Activated B cell treated with CpG ODN at 0.5 μM for 24 hours (primary cell): ENCODE results near the gene XPO5. TPM values are rescaled to one million over a fixed set of nuclear protein-coding genes. Genes with fewer than 3 reads are reported as not detected.
A peak's percentile ranks its signal among the peaks of the same experiment; 100 is the strongest.

Source experiments
- ATAC-seq: fragments of 200-7000 bp; cut with Tn5 transposase; one replicate; pipeline ENCODE4 v1.10.0; 2021; ENCODE audit warnings: low read depth, mild to moderate bottlenecking, moderate library complexity
- CTCF ChIA-PET: fragments of 350-600 bp; sonication (Branson Sonifier 250); formaldehyde crosslinking; loops from one replicate; lab custom pipeline; 2021; ENCODE audit warnings: antibody characterized with exemption; lab: Charles Lee
- POLR2A ChIA-PET: fragments of 350-600 bp; sonication (Branson Sonifier 250); formaldehyde crosslinking; loops from one replicate; lab custom pipeline; 2021; ENCODE audit warnings: antibody characterized with exemption; lab: Charles Lee
- DNase-seq: peaks from one replicate; pipeline ENCODE4 v3.0.0; 2022
- H3K27ac Mint-ChIP-seq: one replicate; pipeline ENCODE4 v1.8.0; 2020; ENCODE audit warnings: mixed read lengths
- H3K27me3 Mint-ChIP-seq: one replicate; pipeline ENCODE4 v1.8.0; 2021; ENCODE audit warnings: mixed read lengths
- H3K36me3 Mint-ChIP-seq: one replicate; pipeline ENCODE4 v1.8.0; 2021; ENCODE audit warnings: low read depth, mixed read lengths
- H3K4me1 Mint-ChIP-seq: one replicate; pipeline ENCODE4 v1.8.0; 2021; ENCODE audit warnings: mixed read lengths
- H3K4me3 Mint-ChIP-seq: one replicate; pipeline ENCODE4 v1.8.0; 2020; ENCODE audit warnings: mild to moderate bottlenecking, mixed read lengths
- H3K9me3 Mint-ChIP-seq: one replicate; pipeline ENCODE4 v1.8.0; 2020; ENCODE audit warnings: mixed read lengths
- intact Hi-C: fragments of 100-400 bp; cut with micrococcal nuclease; formaldehyde crosslinking; loops from one replicate; pipeline ENCODE4 v1.15.1; 2024
- total RNA-seq: library from RNA; stranded (reverse); gene quantifications from 2 replicates; pipeline ENCODE4 v1.2.3, GENCODE V29; 2022
- TF ChIP-seq, protein P1 (sequence below): fragments of 200-600 bp; IDR thresholded peaks from one replicate; pipeline ENCODE4 v1.8.0; 2022; ENCODE audit warnings: antibody characterized with exemption, mild to moderate bottlenecking

The XPO5 gene
- total RNA-seq, 1 donor from 2014 or later = 59.4 TPM

- Mint-ChIP-seq H3K27ac (peak overlapping the region; percentile 94), H3K4me3 (peak overlapping the region; percentile 96), H3K36me3 (peaks cover 14% of the 10 kb centered on the region), H3K27me3 (no peaks in the 10 kb centered on the region), H3K4me1 (peaks cover 42% of the 10 kb centered on the region), H3K9me3 (no peaks in the 10 kb centered on the region)
- POLR2A ChIA-PET = interaction anchor here (0.6 to 2.5 kb wide), 23 partner anchors 8 to 787 kb away, joined by 3 to 15 read pairs (median 4); partner anchors contain the start of genes ABCC10, CNPY3, DLK2 and DNPH1
- intact Hi-C loops = no loop called here
- DNase-seq (no peak), ATAC-seq (no peak)
- TF ChIP-seq, protein P1, sequence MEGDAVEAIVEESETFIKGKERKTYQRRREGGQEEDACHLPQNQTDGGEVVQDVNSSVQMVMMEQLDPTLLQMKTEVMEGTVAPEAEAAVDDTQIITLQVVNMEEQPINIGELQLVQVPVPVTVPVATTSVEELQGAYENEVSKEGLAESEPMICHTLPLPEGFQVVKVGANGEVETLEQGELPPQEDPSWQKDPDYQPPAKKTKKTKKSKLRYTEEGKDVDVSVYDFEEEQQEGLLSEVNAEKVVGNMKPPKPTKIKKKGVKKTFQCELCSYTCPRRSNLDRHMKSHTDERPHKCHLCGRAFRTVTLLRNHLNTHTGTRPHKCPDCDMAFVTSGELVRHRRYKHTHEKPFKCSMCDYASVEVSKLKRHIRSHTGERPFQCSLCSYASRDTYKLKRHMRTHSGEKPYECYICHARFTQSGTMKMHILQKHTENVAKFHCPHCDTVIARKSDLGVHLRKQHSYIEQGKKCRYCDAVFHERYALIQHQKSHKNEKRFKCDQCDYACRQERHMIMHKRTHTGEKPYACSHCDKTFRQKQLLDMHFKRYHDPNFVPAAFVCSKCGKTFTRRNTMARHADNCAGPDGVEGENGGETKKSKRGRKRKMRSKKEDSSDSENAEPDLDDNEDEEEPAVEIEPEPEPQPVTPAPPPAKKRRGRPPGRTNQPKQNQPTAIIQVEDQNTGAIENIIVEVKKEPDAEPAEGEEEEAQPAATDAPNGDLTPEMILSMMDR = no peak
- CTCF ChIA-PET = interaction anchor here (1.1 to 1.3 kb wide), 3 partner anchors 23 to 28 kb away, joined by 3 to 5 read pairs (median 4); partner anchors contain the start of gene DLK2
Measured at GRCh38 chr6:43478008-43478372, 97.8 kb downstream of the XPO5 start.

- Mint-ChIP-seq H3K27me3 (no peaks in the 10 kb centered on the region), H3K4me3 (peak within 1 kb of the TSS; percentile 96), H3K27ac (peak within 1 kb of the TSS; percentile 94), H3K36me3 (peaks cover 13% of the 10 kb centered on the region), H3K4me1 (peaks cover 41% of the 10 kb centered on the region), H3K9me3 (no peaks in the 10 kb centered on the region)
- TF ChIP-seq, protein P1 = no peak
- ATAC-seq (peak; percentile 100), DNase-seq (peak; percentile 98)
- ChIA-PET CTCF (interaction anchor here (1.1 to 1.3 kb wide), 3 partner anchors 22 to 28 kb away, joined by 3 to 5 read pairs (median 4); partner anchors contain the start of gene DLK2), POLR2A (interaction anchor here (0.6 to 2.5 kb wide), 31 partner anchors 9 to 787 kb away, joined by 3 to 15 read pairs (median 4); partner anchors contain the start of genes ABCC10, CNPY3, DLK2 and DNPH1)
- intact Hi-C loops = loop anchor here (1.0 to 2.0 kb wide), 8 partner anchors 22 to 307 kb away; partner anchors contain the start of genes ABCC10, DLK2, POLH and POLR1C
Measured at GRCh38 chr6:43477235-43478007, 98.4 kb downstream of the XPO5 start, which contains the start of gene TJAP1. Gene TJAP1, plus strand, starts transcription at chr6:43477570. Its CDS starts 21,432 bp downstream, at chr6:43499002.

- Mint-ChIP-seq H3K4me1 (peaks cover 39% of the 10 kb centered on the region), H3K4me3 (peak overlapping the region; percentile 96), H3K27me3 (no peaks in the 10 kb centered on the region), H3K27ac (peak overlapping the region; percentile 94), H3K36me3 (peaks cover 8% of the 10 kb centered on the region), H3K9me3 (no peaks in the 10 kb centered on the region)
- DNase-seq (no peak), ATAC-seq (no peak)
- ChIA-PET POLR2A (interaction anchor here (0.6 to 2.5 kb wide), 20 partner anchors 10 to 586 kb away, joined by 3 to 15 read pairs (median 5); partner anchors contain the start of genes ABCC10, DLK2, DNPH1 and LRRC73), CTCF (interaction anchor here (1.1 to 1.3 kb wide), 3 partner anchors 22 to 29 kb away, joined by 3 to 5 read pairs (median 4); partner anchors contain the start of gene DLK2)
- TF ChIP-seq, protein P1 = no peak
- intact Hi-C loops = loop anchor here (1.0 to 2.0 kb wide), 8 partner anchors 21 to 306 kb away; partner anchors contain the start of genes ABCC10, DLK2, POLH and POLR1C
Measured at GRCh38 chr6:43476746-43477145, 99.1 kb downstream of the XPO5 start.

DNA sequence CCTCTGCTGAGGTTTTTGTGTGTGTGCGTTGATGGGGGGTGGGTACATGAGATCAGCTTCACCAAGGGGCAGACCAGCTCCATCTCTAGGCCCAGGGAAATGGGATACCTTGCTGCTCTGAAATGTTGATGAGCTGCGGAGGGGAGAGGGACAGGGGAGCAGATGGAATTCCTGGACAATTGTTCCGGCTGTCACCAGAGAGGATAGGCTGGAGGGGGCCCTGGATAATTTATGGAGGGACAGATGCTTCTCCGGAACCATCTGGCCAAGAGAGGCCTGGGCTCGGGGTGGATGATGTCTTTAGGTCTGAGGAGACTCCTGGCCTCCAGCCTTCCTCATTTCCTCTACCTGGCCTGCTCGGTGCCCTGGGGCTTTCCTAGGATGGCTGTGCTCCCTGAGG, 100.3 kb downstream of the XPO5 start:
- POLR2A ChIA-PET = no interaction called here
- DNase-seq (no peak), ATAC-seq (no peak)
- intact Hi-C loops = no loop called here
- no peak overlapping the region for H3K27ac Mint-ChIP-seq
- CTCF ChIA-PET = no interaction called here
- H3K4me1 Mint-ChIP-seq = peaks cover 34% of the 10 kb centered on the region
- H3K36me3 Mint-ChIP-seq = peaks cover 7% of the 10 kb centered on the region
- no peaks in the 10 kb centered on the region for H3K9me3 Mint-ChIP-seq
- TF ChIP-seq, protein P1 = no peak
- no peak overlapping the region for H3K4me3 Mint-ChIP-seq
- peaks cover 5% of the 10 kb centered on the region for H3K27me3 Mint-ChIP-seq

- ATAC-seq (no peak), DNase-seq (no peak)
- Mint-ChIP-seq H3K4me3 (no peak overlapping the region), H3K27me3 (peaks cover 17% of the 10 kb centered on the region), H3K4me1 (peaks cover 11% of the 10 kb centered on the region), H3K27ac (no peak overlapping the region), H3K36me3 (peaks cover 4% of the 10 kb centered on the region), H3K9me3 (no peaks in the 10 kb centered on the region)
- POLR2A ChIA-PET = no interaction called here
- CTCF ChIA-PET = no interaction called here
- TF ChIP-seq, protein P1 = no peak
- intact Hi-C loops = no loop called here
Measured at GRCh38 chr6:43472515-43472914, 103.3 kb downstream of the XPO5 start.
